Lung (tissue), 12 donors: ENCODE results near the gene ATP12A. TPM values are rescaled to one million over a fixed set of nuclear protein-coding genes. Genes with fewer than 3 reads are reported as not detected.

Experiments
- ATAC-seq: fragments of 200-7000 bp; cut with Tn5 transposase; one replicate; pipeline ENCODE4 v1.9.1; 2020; ENCODE audit warnings: moderate number of reproducible peaks; ENCODE audit not compliant: insufficient read depth, low FRiP score
- DNase-seq, 3 donors: peaks; one replicate each; pipeline ENCODE4 v3.0.0-alpha.2; 2013 to 2017
- H3K27ac ChIP-seq, 2 donors: one replicate each; pipeline ENCODE4 v1.5.1; 2013; ENCODE audit warnings: mild to moderate bottlenecking in 2 of 2, moderate library complexity in 2 of 2, control low read depth in 1 of 2, inconsistent platforms in 1 of 2, low read depth in 1 of 2, low read length in 1 of 2
- H3K27me3 ChIP-seq, 3 donors: one replicate each; pipeline ENCODE4 v1.5.1; 2013; ENCODE audit warnings: low read length in 2 of 3; ENCODE audit not compliant: control insufficient read depth in 3 of 3, insufficient read depth in 3 of 3
- H3K36me3 ChIP-seq, 4 donors: one replicate each; pipeline ENCODE4 v1.5.1; 2013; ENCODE audit warnings: low read length in 4 of 4, mild to moderate bottlenecking in 1 of 4, moderate library complexity in 1 of 4; ENCODE audit not compliant: control insufficient read depth in 4 of 4, insufficient read depth in 4 of 4
- H3K4me1 ChIP-seq, 5 donors: one replicate each; pipeline ENCODE4 v1.5.1; 2013; ENCODE audit warnings: low read length in 5 of 5, mild to moderate bottlenecking in 2 of 5, moderate library complexity in 1 of 5; ENCODE audit not compliant: control insufficient read depth in 5 of 5, insufficient read depth in 5 of 5
- H3K4me3 ChIP-seq: one replicate; pipeline ENCODE4 v1.5.1; 2013; ENCODE audit warnings: mild to moderate bottlenecking, control low read depth, moderate library complexity
- H3K9ac ChIP-seq, 2 donors: one replicate each; pipeline ENCODE4 v1.5.1; 2013; ENCODE audit warnings: low read length in 2 of 2, control low read depth in 1 of 2; ENCODE audit not compliant: insufficient read depth in 1 of 2
- H3K9me3 ChIP-seq, 4 donors: one replicate each; pipeline ENCODE4 v1.5.1; 2013; ENCODE audit warnings: low read length in 3 of 4, mild to moderate bottlenecking in 1 of 4, moderate library complexity in 1 of 4; ENCODE audit not compliant: control insufficient read depth in 4 of 4, insufficient read depth in 3 of 4
- WGBS, 2 donors: extraction: QIAGEN DNeasy Blood & Tissue Kit; methylation state at CpG; one replicate each; pipeline ENCODE4 v1.1.7; 2013; 5-methylcytosine and 5-hydroxymethylcytosine counted together
- polyA plus RNA-seq, 2 donors: library from polyadenylated mRNA; stranded (reverse); fragments of 200-250 nt; gene quantifications; one replicate each; pipeline ENCODE4 v1.2.1, GENCODE V29; 2013
- total RNA-seq, 2 donors: library from RNA; depleted of rRNA in 1 of 2; stranded (reverse); fragments of >200 nt in 1 of 2; gene quantifications; one replicate each; pipeline ENCODE4 v1.2.1, GENCODE V29; 2014 to 2021
- TF ChIP-seq, protein P1 (sequence below): IDR thresholded peaks from 2 replicates; pipeline ENCODE4 v1.5.1; 2012; ENCODE audit warnings: mild to moderate bottlenecking; ENCODE audit errors: control extremely low read depth, extremely low read depth
- donor health status: control.
- donor health status: control.
- donor health status: Bipolar disorder and iron deficiency.
- donor health status: healthy.
- donor health status: DM: yes; HTN: yes; CAD: no.

ATP12A gene
- total and polyA plus RNA-seq, 4 donors = 0.40 to 11.7 (median 2.2) TPM

DNA sequence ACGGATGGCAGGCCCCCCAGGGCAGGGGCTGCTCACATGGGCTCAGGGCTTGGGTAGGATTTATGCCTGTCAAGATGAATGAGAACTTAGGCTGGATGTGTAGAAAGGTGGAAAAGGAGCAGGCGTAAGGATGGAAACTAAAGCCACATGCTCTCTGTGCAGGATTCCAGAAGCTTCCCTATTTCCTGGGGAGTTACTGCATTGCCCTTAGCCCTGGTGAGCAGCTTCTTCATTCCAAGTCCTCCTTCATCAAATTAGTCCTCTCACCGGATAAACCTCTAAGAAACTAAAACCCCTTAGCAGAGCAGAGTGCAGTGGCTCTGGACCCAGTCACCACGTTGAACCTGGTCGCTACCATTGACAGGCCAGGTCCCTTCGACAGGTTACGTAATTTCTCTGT lies 7.4 kb downstream of the ATP12A start:
- H3K36me3 ChIP-seq = no peaks in the 10 kb centered on the region
- ATAC-seq = no peak
- DNase-seq = no peak
- 81 to 82% methylated on average over 7 of the region's 7 CpGs for WGBS, 2 donors
- no peaks in the 10 kb centered on the region for H3K4me1 ChIP-seq
- TF ChIP-seq, protein P1, sequence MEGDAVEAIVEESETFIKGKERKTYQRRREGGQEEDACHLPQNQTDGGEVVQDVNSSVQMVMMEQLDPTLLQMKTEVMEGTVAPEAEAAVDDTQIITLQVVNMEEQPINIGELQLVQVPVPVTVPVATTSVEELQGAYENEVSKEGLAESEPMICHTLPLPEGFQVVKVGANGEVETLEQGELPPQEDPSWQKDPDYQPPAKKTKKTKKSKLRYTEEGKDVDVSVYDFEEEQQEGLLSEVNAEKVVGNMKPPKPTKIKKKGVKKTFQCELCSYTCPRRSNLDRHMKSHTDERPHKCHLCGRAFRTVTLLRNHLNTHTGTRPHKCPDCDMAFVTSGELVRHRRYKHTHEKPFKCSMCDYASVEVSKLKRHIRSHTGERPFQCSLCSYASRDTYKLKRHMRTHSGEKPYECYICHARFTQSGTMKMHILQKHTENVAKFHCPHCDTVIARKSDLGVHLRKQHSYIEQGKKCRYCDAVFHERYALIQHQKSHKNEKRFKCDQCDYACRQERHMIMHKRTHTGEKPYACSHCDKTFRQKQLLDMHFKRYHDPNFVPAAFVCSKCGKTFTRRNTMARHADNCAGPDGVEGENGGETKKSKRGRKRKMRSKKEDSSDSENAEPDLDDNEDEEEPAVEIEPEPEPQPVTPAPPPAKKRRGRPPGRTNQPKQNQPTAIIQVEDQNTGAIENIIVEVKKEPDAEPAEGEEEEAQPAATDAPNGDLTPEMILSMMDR = no peak
- no peak overlapping the region for H3K9ac ChIP-seq
- H3K27ac ChIP-seq = no peak overlapping the region
- H3K27me3 ChIP-seq = peaks cover 0 to 5% (median 0%) of the 10 kb centered on the region in 3 donors
- no peaks in the 10 kb centered on the region for H3K9me3 ChIP-seq
- no peak overlapping the region for H3K4me3 ChIP-seq

DNA sequence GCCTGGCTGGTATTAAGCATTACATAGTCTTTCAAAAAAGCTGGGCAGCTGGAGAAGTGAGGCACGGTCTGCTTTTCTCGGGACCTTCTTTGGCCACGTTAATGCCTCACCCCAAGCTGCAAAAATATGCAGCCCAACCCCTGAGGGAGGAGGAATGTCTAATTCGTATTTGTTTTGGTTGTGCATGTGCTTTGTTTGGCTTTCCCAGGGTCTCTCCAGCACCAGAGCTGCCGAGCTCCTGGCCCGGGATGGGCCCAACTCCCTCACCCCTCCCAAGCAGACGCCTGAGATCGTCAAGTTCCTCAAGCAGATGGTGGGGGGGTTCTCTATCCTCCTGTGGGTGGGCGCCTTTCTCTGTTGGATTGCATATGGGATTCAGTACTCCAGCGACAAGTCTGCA lies 7.9 kb downstream of the ATP12A start:
- Histone ChIP-seq H3K27me3 (peaks cover 0 to 5% (median 0%) of the 10 kb centered on the region in 3 donors), H3K4me1 (no peaks in the 10 kb centered on the region), H3K36me3 (no peaks in the 10 kb centered on the region), H3K4me3 (no peak overlapping the region), H3K9me3 (no peaks in the 10 kb centered on the region), H3K9ac (no peak overlapping the region), H3K27ac (no peak overlapping the region)
- ATAC-seq (no peak), DNase-seq (no peak)
- TF ChIP-seq, protein P1 = no peak
- 40 to 63% methylated on average over 10 of the region's 10 CpGs for WGBS, 2 donors

DNA sequence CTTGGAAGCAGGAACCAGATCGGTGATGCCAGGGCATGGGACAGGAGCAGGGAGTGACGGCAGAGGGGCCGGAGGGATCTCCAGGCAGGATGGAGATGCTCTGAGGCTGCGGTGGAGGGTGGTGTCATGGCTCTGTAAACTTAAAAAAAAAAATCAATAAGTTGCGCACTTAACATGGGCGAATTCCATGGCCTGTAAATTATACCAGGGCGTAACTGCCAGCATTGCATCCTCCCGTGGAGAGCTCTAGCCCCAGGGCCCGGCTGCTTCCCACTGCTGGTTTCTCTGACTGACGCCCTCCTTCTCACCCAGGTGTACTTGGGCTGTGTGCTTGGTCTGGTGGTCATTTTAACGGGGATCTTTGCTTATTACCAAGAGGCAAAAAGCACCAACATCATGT lies 8.7 kb downstream of the ATP12A start:
- H3K27ac ChIP-seq = no peak overlapping the region
- no peaks in the 10 kb centered on the region for H3K4me1 ChIP-seq
- no peaks in the 10 kb centered on the region for H3K9me3 ChIP-seq
- TF ChIP-seq, protein P1 = no peak
- no peak overlapping the region for H3K9ac ChIP-seq
- no peak for ATAC-seq
- WGBS, 2 donors = 87 to 90% methylated on average over 11 of the region's 11 CpGs
- DNase-seq = no peak
- H3K36me3 ChIP-seq = no peaks in the 10 kb centered on the region
- no peak overlapping the region for H3K4me3 ChIP-seq
- peaks cover 0 to 5% (median 0%) of the 10 kb centered on the region in 3 donors for H3K27me3 ChIP-seq

DNA sequence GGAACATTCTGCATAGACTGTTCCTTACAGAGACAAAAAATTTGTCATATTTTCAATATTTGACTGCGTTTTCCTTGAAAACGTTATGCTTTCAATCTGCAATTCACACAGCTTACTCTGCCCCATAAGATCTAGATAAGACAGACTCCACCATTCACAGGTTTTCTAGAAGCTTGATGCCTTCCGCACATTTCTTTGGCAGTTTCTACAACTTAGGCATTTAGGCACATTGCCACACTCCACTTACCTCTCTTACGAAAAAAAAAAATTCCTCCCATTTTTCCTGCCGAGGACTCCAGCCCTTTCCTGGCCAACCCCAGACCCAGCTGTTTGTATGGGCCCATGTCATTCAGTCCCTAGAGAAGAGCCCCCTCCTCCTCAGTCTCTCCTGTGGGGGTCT lies 11.2 kb downstream of the ATP12A start:
- Histone ChIP-seq H3K36me3 (no peaks in the 10 kb centered on the region), H3K9me3 (no peaks in the 10 kb centered on the region), H3K27me3 (peaks cover 0 to 5% (median 2%) of the 10 kb centered on the region in 3 donors), H3K9ac (no peak overlapping the region), H3K27ac (no peak overlapping the region), H3K4me1 (no peaks in the 10 kb centered on the region), H3K4me3 (no peak overlapping the region)
- DNase-seq = no peak
- 62 to 79% methylated on average over 5 of the region's 5 CpGs for WGBS, 2 donors
- ATAC-seq = no peak
- TF ChIP-seq, protein P1 = no peak
